SK-N-SH treated with all-trans-retinoic acid at 6 μM for 48 hours (cell line): Measurements from ENCODE around the gene PLEKHG2.

Experiments
- CSDC2 ChIP-seq: fragments of 250-450 bp; sonication (Bioruptor Pico); IDR thresholded peaks from 2 replicates; pipeline ENCODE4 v1.5.0; 2020; ENCODE audit warnings: mild to moderate bottlenecking, moderate library complexity
- GLIS3 ChIP-seq: fragments of 250-450 bp; sonication (Bioruptor Pico); IDR thresholded peaks from 2 replicates; pipeline ENCODE4 v1.5.0; 2020; ENCODE audit warnings: mild to moderate bottlenecking, moderate library complexity
- SNAI2 ChIP-seq: fragments of 250-450 bp; sonication (Bioruptor Pico); IDR thresholded peaks from 2 replicates; pipeline ENCODE4 v1.5.0; 2020; ENCODE audit warnings: mild to moderate bottlenecking, moderate library complexity
- ZFP3 ChIP-seq: fragments of 250-450 bp; sonication (Bioruptor Pico); IDR thresholded peaks from 2 replicates; pipeline ENCODE4 v1.5.0; 2020; ENCODE audit warnings: mild to moderate bottlenecking, moderate library complexity
- ZFP30 ChIP-seq: fragments of 450-650 bp; formaldehyde crosslinking; IDR thresholded peaks from 2 replicates; pipeline ENCODE4 v1.5.0; 2022; ENCODE audit warnings: mild to moderate bottlenecking, moderate library complexity
- ZNF8 ChIP-seq: fragments of 450-650 bp; formaldehyde crosslinking; IDR thresholded peaks from 2 replicates; pipeline ENCODE4 v1.5.0; 2020; ENCODE audit warnings: mild to moderate bottlenecking, moderate library complexity

DNA sequence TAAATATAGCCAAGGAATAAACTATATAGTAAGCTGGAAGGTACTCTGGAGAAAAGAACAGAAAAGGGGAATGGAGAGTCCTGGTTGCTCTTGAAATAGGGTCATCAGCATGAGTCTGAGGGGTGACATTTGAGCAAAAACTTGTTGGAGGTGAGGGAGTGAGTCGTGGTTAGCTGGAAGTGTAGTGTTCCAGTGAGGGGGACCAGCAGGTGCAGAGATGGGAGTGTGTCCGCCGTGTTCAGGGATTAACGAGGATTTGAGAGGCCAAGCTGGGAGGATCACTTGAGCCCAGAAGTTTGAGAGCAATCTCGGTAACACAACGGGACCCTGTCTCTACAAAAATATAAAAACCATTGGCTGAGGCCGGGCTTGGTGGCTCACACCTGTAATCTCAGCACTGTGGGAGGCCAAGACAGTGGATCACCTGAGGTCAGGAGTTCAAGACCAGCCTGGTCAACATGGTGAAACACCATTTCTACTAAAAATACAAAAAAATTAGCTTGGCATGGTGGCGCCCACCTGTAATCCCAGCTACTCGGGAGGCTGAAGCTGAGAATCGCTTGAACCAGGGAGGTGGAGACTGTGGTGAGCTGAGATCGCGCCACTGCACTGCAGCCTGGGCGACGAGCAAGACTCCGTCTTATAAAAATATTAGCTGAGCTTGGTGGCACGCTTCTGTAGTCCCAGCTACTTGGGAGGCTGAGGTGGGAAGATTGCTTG, 34.1 kb downstream of the PLEKHG2 start:
- TF ChIP-seq SNAI2, result no peak
- TF ChIP-seq ZFP3 (CRISPR knock-in tag), result no peak
- TF ChIP-seq ZNF8 (CRISPR knock-in tag), result no peak
- TF ChIP-seq GLIS3 (CRISPR knock-in tag), result no peak
- no peak for TF ChIP-seq CSDC2 (CRISPR knock-in tag)
- no peak for TF ChIP-seq ZFP30 (CRISPR knock-in tag)
